Right lobe of liver (tissue), 4 donors: ENCODE results near the gene EXOSC6.
"Not testable (repeated sequence)": the region's sequence is repeated elsewhere in the genome, so short reads cannot be mapped to it uniquely, and the experiment has no call there.

Experiments used
- CTCF ChIP-seq, 4 donors: fragments of 200-600 bp in 3 of 4; fragments of 450-650 bp in 1 of 4; IDR thresholded peaks; one replicate each; pipeline versions ENCODE4 v1.5.1 to v1.8.0; 2016 to 2022; ENCODE audit warnings: antibody characterized with exemption in 4 of 4, mild to moderate bottlenecking in 2 of 4
- POLR2A ChIP-seq: fragments of 450-650 bp; IDR thresholded peaks from one replicate; pipeline ENCODE4 v1.6.1; 2017; ENCODE audit warnings: antibody characterized with exemption, mild to moderate bottlenecking
- donor health status: DM: no; HTN: no; CAD: no.
- donor health status: DM: no; HTN: no; CAD: no.
- donor health status: DM: no; HTN: yes; CAD: no.

- TF ChIP-seq POLR2A; CTCF (IDR thresholded peaks at IDR 0.05): not testable (repeated sequence)
Observed at GRCh38 chr16:70198666-70199065, 53.1 kb downstream of the EXOSC6 start.
